ENCODE measurements around the gene SPATS2L.

- TF ChIP-seq CTCF (IDR thresholded peaks at IDR 0.05; ENCODE audit: insufficient read depth, low read length, poor library complexity, severe bottlenecking) (no peak), EZH2phosphoT487 (conservative IDR thresholded peaks at IDR 0.05; ENCODE audit: low read length) (no peak)
These were observed 169.3 kb downstream of the SPATS2L start for GRCh38 chr2:200475795-200476194.
